ENCODE results near the gene CTBP1.

The CTBP1 gene

DNA sequence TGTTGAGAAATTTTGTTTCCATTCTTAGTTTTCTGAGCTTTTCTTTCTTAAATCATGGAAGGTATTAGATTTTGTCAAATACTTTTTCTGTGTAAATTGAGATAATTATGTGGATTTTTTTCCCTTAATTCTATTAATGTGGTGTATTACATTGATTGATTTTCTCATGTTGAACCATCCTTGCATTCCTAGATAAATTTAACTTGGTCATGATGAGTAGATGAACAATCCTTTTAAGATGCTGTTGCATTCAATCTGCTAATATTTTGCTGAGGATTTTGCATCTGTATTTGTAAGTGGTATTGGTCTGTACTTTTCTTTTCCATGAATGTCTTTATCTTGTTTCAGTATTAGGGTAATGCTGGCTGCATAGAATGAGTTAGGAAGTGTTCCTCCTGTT, 20.3 kb upstream of the CTBP1 start:
- Histone ChIP-seq H4K91ac (ENCODE audit: low read depth, low read length) (no peak overlapping the region), H3K9ac (ENCODE audit: low read length) (no peak overlapping the region), H3K4me2 (ENCODE audit: low read length) (no peak overlapping the region), H2BK12ac (ENCODE audit: low read length) (no peak overlapping the region), H2BK5ac (ENCODE audit: low read depth, low read length, poor library complexity) (no peak overlapping the region), H3K4me3 (ENCODE audit: low read depth, low read length) (no peak overlapping the region), H3K4me1 (ENCODE audit: control insufficient read depth in 1 of 2, insufficient read depth in 2 of 2, low read length in 2 of 2) (no peaks in the 10 kb centered on the region), H3K9me3 (ENCODE audit: insufficient read depth, low read depth, low read length) (peaks cover 3% of the 10 kb centered on the region), H2AK5ac (ENCODE audit: low read length) (no peak overlapping the region), H3K27ac (ENCODE audit: low read depth, low read length) (no peak overlapping the region), H4K12ac (ENCODE audit: low read depth, low read length) (no peak overlapping the region), H3K79me2 (ENCODE audit: control insufficient read depth, insufficient read depth, low read length, poor library complexity) (no peaks in the 10 kb centered on the region), H3K23ac (ENCODE audit: low read length) (no peak overlapping the region), H2AFZ (ENCODE audit: insufficient read depth, low read length, poor library complexity) (no peak overlapping the region), H3K18ac (ENCODE audit: low read length) (no peak overlapping the region), H2BK120ac (ENCODE audit: insufficient read depth, low read length, poor library complexity) (no peak overlapping the region), H3K14ac (ENCODE audit: low read length) (no peak overlapping the region), H3K79me1 (ENCODE audit: low read length) (no peaks in the 10 kb centered on the region), H3K4ac (ENCODE audit: low read depth, low read length) (no peak overlapping the region), H3K36me3 (ENCODE audit: control insufficient read depth in 1 of 2, insufficient read depth in 2 of 2, low read length in 2 of 2) (no peaks in the 10 kb centered on the region), H4K8ac (ENCODE audit: low read depth, low read length) (no peak overlapping the region), H3K27me3 (ENCODE audit: insufficient read depth, low read length) (no peaks in the 10 kb centered on the region)
- no peak for DNase-seq

GRCh38 chr4:1266881-1267763, 18.2 kb upstream of the CTBP1 start:
- Histone ChIP-seq H2AFZ (ENCODE audit: insufficient read depth, low read length, poor library complexity) (no peak overlapping the region), H3K18ac (ENCODE audit: low read length) (no peak overlapping the region), H3K4me3 (ENCODE audit: low read depth, low read length) (no peak overlapping the region), H2BK12ac (ENCODE audit: low read length) (no peak overlapping the region), H3K27me3 (ENCODE audit: insufficient read depth, low read length) (no peaks in the 10 kb centered on the region), H3K4me1 (ENCODE audit: control insufficient read depth in 1 of 2, insufficient read depth in 2 of 2, low read length in 2 of 2) (no peaks in the 10 kb centered on the region), H4K91ac (ENCODE audit: low read depth, low read length) (no peak overlapping the region), H3K23ac (ENCODE audit: low read length) (no peak overlapping the region), H4K8ac (ENCODE audit: low read depth, low read length) (no peak overlapping the region), H3K9ac (ENCODE audit: low read length) (no peak overlapping the region), H3K27ac (ENCODE audit: low read depth, low read length) (no peak overlapping the region), H3K4me2 (ENCODE audit: low read length) (no peak overlapping the region), H2AK5ac (ENCODE audit: low read length) (no peak overlapping the region), H3K14ac (ENCODE audit: low read length) (no peak overlapping the region), H2BK120ac (ENCODE audit: insufficient read depth, low read length, poor library complexity) (no peak overlapping the region), H3K4ac (ENCODE audit: low read depth, low read length) (no peak overlapping the region), H3K9me3 (ENCODE audit: insufficient read depth, low read depth, low read length) (peaks cover 3% of the 10 kb centered on the region), H4K12ac (ENCODE audit: low read depth, low read length) (no peak overlapping the region), H3K79me1 (ENCODE audit: low read length) (no peaks in the 10 kb centered on the region), H2BK5ac (ENCODE audit: low read depth, low read length, poor library complexity) (no peak overlapping the region), H3K36me3 (ENCODE audit: control insufficient read depth in 1 of 2, insufficient read depth in 2 of 2, low read length in 2 of 2) (no peaks in the 10 kb centered on the region), H3K79me2 (ENCODE audit: control insufficient read depth, insufficient read depth, low read length, poor library complexity) (no peaks in the 10 kb centered on the region)
- no CpG with 5 or more reads among the region's 9 CpGs for WGBS (ENCODE audit: extremely low coverage, insufficient coverage, insufficient read length)
- DNase-seq = no peak

GRCh38 chr4:1265351-1265750, 16.4 kb upstream of the CTBP1 start:
- no peak for DNase-seq
- no peak overlapping the region for H4K12ac ChIP-seq (ENCODE audit: low read depth, low read length)
- no peak overlapping the region for H3K23ac ChIP-seq (ENCODE audit: low read length)
- H3K18ac ChIP-seq (ENCODE audit: low read length) = no peak overlapping the region
- H4K8ac ChIP-seq (ENCODE audit: low read depth, low read length) = no peak overlapping the region
- no CpG with 5 or more reads among the region's 11 CpGs for WGBS (ENCODE audit: extremely low coverage, insufficient coverage, insufficient read length)
- H3K9me3 ChIP-seq (ENCODE audit: insufficient read depth, low read depth, low read length) = peaks cover 18% of the 10 kb centered on the region
- H2BK12ac ChIP-seq (ENCODE audit: low read length) = no peak overlapping the region
- no peak overlapping the region for H3K4me3 ChIP-seq (ENCODE audit: low read depth, low read length)
- H2AFZ ChIP-seq (ENCODE audit: insufficient read depth, low read length, poor library complexity) = no peak overlapping the region
- no peaks in the 10 kb centered on the region for H3K4me1 ChIP-seq (ENCODE audit: control insufficient read depth in 1 of 2, insufficient read depth in 2 of 2, low read length in 2 of 2)
- H3K79me1 ChIP-seq (ENCODE audit: low read length) = no peaks in the 10 kb centered on the region
- H4K91ac ChIP-seq (ENCODE audit: low read depth, low read length) = no peak overlapping the region
- H3K36me3 ChIP-seq (ENCODE audit: control insufficient read depth in 1 of 2, insufficient read depth in 2 of 2, low read length in 2 of 2) = no peaks in the 10 kb centered on the region
- H3K27me3 ChIP-seq (ENCODE audit: insufficient read depth, low read length) = no peaks in the 10 kb centered on the region
- H3K79me2 ChIP-seq (ENCODE audit: control insufficient read depth, insufficient read depth, low read length, poor library complexity) = no peaks in the 10 kb centered on the region
- H3K9ac ChIP-seq (ENCODE audit: low read length) = no peak overlapping the region
- H2BK120ac ChIP-seq (ENCODE audit: insufficient read depth, low read length, poor library complexity) = no peak overlapping the region
- H3K4me2 ChIP-seq (ENCODE audit: low read length) = no peak overlapping the region
- no peak overlapping the region for H2BK5ac ChIP-seq (ENCODE audit: low read depth, low read length, poor library complexity)
- H3K27ac ChIP-seq (ENCODE audit: low read depth, low read length) = no peak overlapping the region
- H3K14ac ChIP-seq (ENCODE audit: low read length) = no peak overlapping the region
- H3K4ac ChIP-seq (ENCODE audit: low read depth, low read length) = no peak overlapping the region
- H2AK5ac ChIP-seq (ENCODE audit: low read length) = no peak overlapping the region

DNA sequence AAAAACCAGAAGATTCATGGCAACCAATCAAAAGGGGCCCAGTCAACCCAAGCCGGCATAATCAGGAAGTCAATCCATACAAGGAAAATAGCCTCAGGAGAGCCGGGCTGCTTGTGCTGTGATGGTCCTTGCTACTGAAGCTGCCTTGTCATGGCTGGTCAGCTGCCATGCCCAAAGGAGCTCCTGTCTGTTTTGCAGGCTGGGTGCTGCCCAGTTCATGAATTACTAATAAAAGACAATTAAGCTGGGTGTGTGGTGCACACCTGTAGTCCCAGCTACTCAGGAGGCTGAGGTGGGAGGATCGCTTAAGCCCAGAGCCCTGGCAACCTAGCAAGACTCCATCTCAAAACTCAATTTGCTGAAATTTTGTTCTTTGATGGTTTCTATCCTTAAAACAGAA, 16.0 kb upstream of the CTBP1 start:
- Histone ChIP-seq H2BK5ac (ENCODE audit: low read depth, low read length, poor library complexity) (no peak overlapping the region), H3K18ac (ENCODE audit: low read length) (no peak overlapping the region), H3K79me2 (ENCODE audit: control insufficient read depth, insufficient read depth, low read length, poor library complexity) (no peaks in the 10 kb centered on the region), H3K79me1 (ENCODE audit: low read length) (no peaks in the 10 kb centered on the region), H3K14ac (ENCODE audit: low read length) (no peak overlapping the region), H3K4ac (ENCODE audit: low read depth, low read length) (no peak overlapping the region), H3K23ac (ENCODE audit: low read length) (no peak overlapping the region), H2BK12ac (ENCODE audit: low read length) (no peak overlapping the region), H3K4me2 (ENCODE audit: low read length) (no peak overlapping the region), H4K91ac (ENCODE audit: low read depth, low read length) (no peak overlapping the region), H2AFZ (ENCODE audit: insufficient read depth, low read length, poor library complexity) (no peak overlapping the region), H2BK120ac (ENCODE audit: insufficient read depth, low read length, poor library complexity) (no peak overlapping the region), H3K9me3 (ENCODE audit: insufficient read depth, low read depth, low read length) (peaks cover 19% of the 10 kb centered on the region), H4K8ac (ENCODE audit: low read depth, low read length) (no peak overlapping the region), H2AK5ac (ENCODE audit: low read length) (no peak overlapping the region), H3K9ac (ENCODE audit: low read length) (no peak overlapping the region), H3K27me3 (ENCODE audit: insufficient read depth, low read length) (no peaks in the 10 kb centered on the region), H3K4me3 (ENCODE audit: low read depth, low read length) (no peak overlapping the region), H3K27ac (ENCODE audit: low read depth, low read length) (no peak overlapping the region), H4K12ac (ENCODE audit: low read depth, low read length) (no peak overlapping the region), H3K4me1 (ENCODE audit: control insufficient read depth in 1 of 2, insufficient read depth in 2 of 2, low read length in 2 of 2) (no peaks in the 10 kb centered on the region), H3K36me3 (ENCODE audit: control insufficient read depth in 1 of 2, insufficient read depth in 2 of 2, low read length in 2 of 2) (no peaks in the 10 kb centered on the region)
- WGBS (ENCODE audit: extremely low coverage, insufficient coverage, insufficient read length) = no CpG with 5 or more reads among the region's 3 CpGs
- no peak for DNase-seq

Measured in trophoblast cell (in vitro differentiated cells and primary cell).